CD4-positive, alpha-beta T cell (primary cell): ENCODE measurements around the gene SAMD14. TPM values are rescaled to one million over a fixed set of nuclear protein-coding genes. Genes with fewer than 3 reads are reported as not detected.
A peak's percentile ranks its signal among the peaks of the same experiment; 100 is the strongest.

Experiments
- ATAC-seq: fragments of 200-7000 bp; cut with Tn5 transposase; one replicate; pipeline ENCODE4 v1.10.0; 2022; ENCODE audit warnings: mild to moderate bottlenecking; ENCODE audit not compliant: poor library complexity
- CTCF ChIA-PET: fragments of 350-600 bp; sonication (Branson Sonifier 250); formaldehyde crosslinking; loops from one replicate; lab custom pipeline; 2021; ENCODE audit warnings: antibody characterized with exemption, inconsistent platforms; lab: Charles Lee
- POLR2A ChIA-PET: fragments of 350-600 bp; sonication (Branson Sonifier 250); formaldehyde crosslinking; loops from one replicate; lab custom pipeline; 2021; ENCODE audit warnings: antibody characterized with exemption, inconsistent platforms; lab: Charles Lee
- DNase-seq, 14 experiments: peaks; one replicate each; pipeline ENCODE4 v3.0.0-alpha.2; 2013 to 2020; ENCODE audit warnings: mixed read lengths in 2 of 14
- H3K27ac ChIP-seq, 2 donors: one replicate each; pipeline versions ENCODE4 v1.5.1 to v1.7.0; 2013; ENCODE audit warnings: low read length in 2 of 2, low read depth in 1 of 2, mild to moderate bottlenecking in 1 of 2
- H3K27me3 ChIP-seq, 2 experiments: 1 replicate in 1 of 2; 2 replicates in 1 of 2; pipeline versions ENCODE4 v1.6.1 to v1.7.0; 2013; ENCODE audit warnings: low read length in 2 of 2, control low read depth in 1 of 2, mild to moderate bottlenecking in 1 of 2, moderate library complexity in 1 of 2; ENCODE audit not compliant: insufficient read depth in 2 of 2, control insufficient read depth in 1 of 2
- H3K36me3 ChIP-seq: one replicate; pipeline ENCODE4 v1.6.1; 2013; ENCODE audit warnings: low read length, control low read depth; ENCODE audit not compliant: insufficient read depth
- H3K4me1 ChIP-seq: one replicate; pipeline ENCODE4 v1.6.1; 2013; ENCODE audit warnings: low read length, control low read depth; ENCODE audit not compliant: insufficient read depth
- H3K4me3 ChIP-seq: one replicate; pipeline ENCODE4 v1.5.1; 2013; ENCODE audit warnings: mild to moderate bottlenecking, low read length, moderate library complexity
- H3K9me3 ChIP-seq, 2 experiments: 1 replicate in 1 of 2; 2 replicates in 1 of 2; pipeline versions ENCODE4 v1.6.1 to v1.7.0; 2013; ENCODE audit warnings: low read length in 2 of 2, mild to moderate bottlenecking in 2 of 2, control low read depth in 1 of 2, moderate library complexity in 1 of 2; ENCODE audit not compliant: control insufficient read depth in 1 of 2, insufficient read depth in 1 of 2
- H3K27ac Mint-ChIP-seq: one replicate; pipeline ENCODE4 v1.8.0; 2020; ENCODE audit warnings: mixed read lengths
- H3K27me3 Mint-ChIP-seq: one replicate; pipeline ENCODE4 v1.8.0; 2021; ENCODE audit warnings: mixed read lengths
- H3K36me3 Mint-ChIP-seq: one replicate; pipeline ENCODE4 v1.8.0; 2021; ENCODE audit warnings: low read depth, mixed read lengths
- H3K4me1 Mint-ChIP-seq: one replicate; pipeline ENCODE4 v1.8.0; 2021; ENCODE audit warnings: low read depth, mixed read lengths
- H3K4me3 Mint-ChIP-seq: one replicate; pipeline ENCODE4 v1.8.0; 2020; ENCODE audit warnings: mild to moderate bottlenecking, mixed read lengths
- H3K9me3 Mint-ChIP-seq: one replicate; pipeline ENCODE4 v1.8.0; 2020; ENCODE audit warnings: mixed read lengths
- CTCF ChIP-seq: fragments of 200-600 bp; IDR thresholded peaks from one replicate; pipeline ENCODE4 v1.8.0; 2022; ENCODE audit warnings: antibody characterized with exemption, mild to moderate bottlenecking
- intact Hi-C, 2 experiments: fragments of 100-400 bp; cut with DNase I in 1 of 2; cut with micrococcal nuclease in 1 of 2; formaldehyde crosslinking; loops; one replicate each; pipeline versions ENCODE4 v1.15.1 to v1.9.0; 2023 to 2025; cut with DNase I, micrococcal nuclease
- total RNA-seq, 174 experiments: library from RNA in 2 of 174; stranded (reverse) in 2 of 174; gene quantifications; one replicate each; pipeline ENCODE4 v1.2.3 and lab custom pipeline; 2021 to 2026

Gene SAMD14
- total RNA-seq, 2 experiments from 2014 or later = 0.33 to 0.53 TPM

GRCh38 chr17:50080096-50080480, 49.9 kb downstream of the SAMD14 start:
- Mint-ChIP-seq H3K27ac (no peak overlapping the region), H3K4me3 (no peak overlapping the region), H3K27me3 (no peaks in the 10 kb centered on the region), H3K36me3 (peaks cover 19% of the 10 kb centered on the region), H3K9me3 (no peaks in the 10 kb centered on the region), H3K4me1 (no peaks in the 10 kb centered on the region)
- Histone ChIP-seq H3K27me3 (no peaks in the 10 kb centered on the region), H3K36me3 (peaks cover 7% of the 10 kb centered on the region), H3K4me1 (no peaks in the 10 kb centered on the region), H3K4me3 (no peak overlapping the region), H3K27ac (no peak overlapping the region), H3K9me3 (no peaks in the 10 kb centered on the region)
- DNase-seq (no peak), ATAC-seq (no peak)
- ChIA-PET POLR2A (no interaction called here), CTCF (no interaction called here)
- intact Hi-C loops = loop anchor here in 1 of 2 experiments (10.0 kb wide), 1 partner anchor 515 kb away; no protein-coding TSS in a partner anchor
- TF ChIP-seq CTCF = no peak

- TF ChIP-seq CTCF = no peak
- Histone ChIP-seq H3K27ac (no peak overlapping the region), H3K4me3 (no peak overlapping the region), H3K36me3 (peaks cover 7% of the 10 kb centered on the region), H3K4me1 (no peaks in the 10 kb centered on the region), H3K9me3 (no peaks in the 10 kb centered on the region), H3K27me3 (no peaks in the 10 kb centered on the region)
- intact Hi-C loops = loop anchor here in 1 of 2 experiments (10.0 kb wide), 1 partner anchor 515 kb away; no protein-coding TSS in a partner anchor
- Mint-ChIP-seq H3K4me3 (no peak overlapping the region), H3K27me3 (no peaks in the 10 kb centered on the region), H3K36me3 (peaks cover 19% of the 10 kb centered on the region), H3K27ac (no peak overlapping the region), H3K9me3 (no peaks in the 10 kb centered on the region), H3K4me1 (no peaks in the 10 kb centered on the region)
- POLR2A ChIA-PET = no interaction called here
- CTCF ChIA-PET = interaction anchor here (0.5 kb wide), 1 partner anchor 48 kb away, joined by 4 read pairs; no protein-coding TSS in a partner anchor
- ATAC-seq (no peak), DNase-seq (peak in 4 of 14 experiments; percentile 16 to 54 (median 26))
Measured at GRCh38 chr17:50079334-50080095, 50.4 kb downstream of the SAMD14 start.

- no peak overlapping the region for H3K27ac ChIP-seq
- no peak overlapping the region for H3K4me3 ChIP-seq
- H3K4me1 ChIP-seq = no peaks in the 10 kb centered on the region
- peaks cover 7% of the 10 kb centered on the region for H3K36me3 ChIP-seq
- Mint-ChIP-seq H3K27ac (no peak overlapping the region), H3K4me1 (no peaks in the 10 kb centered on the region), H3K9me3 (no peaks in the 10 kb centered on the region), H3K27me3 (no peaks in the 10 kb centered on the region), H3K36me3 (peaks cover 19% of the 10 kb centered on the region), H3K4me3 (no peak overlapping the region)
- ATAC-seq (no peak), DNase-seq (no peak)
- TF ChIP-seq CTCF = no peak
- no peaks in the 10 kb centered on the region for H3K27me3 ChIP-seq
- intact Hi-C loops = no loop called here
- CTCF ChIA-PET = no interaction called here
- no peaks in the 10 kb centered on the region for H3K9me3 ChIP-seq
- POLR2A ChIA-PET = no interaction called here
Measured at GRCh38 chr17:50078430-50078829, 51.5 kb downstream of the SAMD14 start.
